HEK293 (cell line): ENCODE results near the gene SPATA31C2.
A peak's percentile ranks its signal among the peaks of the same experiment; 100 is the strongest.

Experiments
- CTCF ChIA-PET: fragments of 350-600 bp; formaldehyde crosslinking; extraction: SDS; loops from one replicate; lab custom pipeline; 2021; ENCODE audit warnings: antibody characterized with exemption; lab: Yijun Ruan, JAX
- POLR2A ChIA-PET: fragments of 300-600 bp; formaldehyde crosslinking; extraction: SDS; loops from one replicate; lab custom pipeline; 2020; ENCODE audit warnings: antibody characterized with exemption, inconsistent platforms; lab: Yijun Ruan, JAX
- H3K27ac ChIP-seq: fragments of 200-500 bp; sonication (Bioruptor generic); 2 replicates; pipeline ENCODE4 v1.5.1; 2014; ENCODE audit warnings: low read depth, low read length, control low read depth, inconsistent platforms; ENCODE audit errors: extremely low read depth
- H3K36me3 ChIP-seq, 2 experiments: fragments of 200-500 bp in 1 of 2; sonication (Bioruptor generic) in 1 of 2; 1 replicate in 1 of 2; 2 replicates in 1 of 2; pipeline ENCODE4 v1.5.1; 2014 to 2017; ENCODE audit warnings: inconsistent platforms in 2 of 2, low read length in 2 of 2; ENCODE audit not compliant: control insufficient read depth in 2 of 2, insufficient read depth in 1 of 2
- H3K4me1 ChIP-seq: fragments of 200-500 bp; sonication (Bioruptor generic); 2 replicates; pipeline ENCODE4 v1.5.1; 2014; ENCODE audit warnings: mild to moderate bottlenecking, low read length, inconsistent platforms; ENCODE audit not compliant: control insufficient read depth, insufficient read depth
- H3K4me3 ChIP-seq: 2 replicates; pipeline ENCODE4 v1.5.1; 2011; ENCODE audit warnings: low read depth, mild to moderate bottlenecking, control low read depth, low read length, moderate library complexity
- H3K9me3 ChIP-seq: fragments of 200-500 bp; sonication (Bioruptor generic); 2 replicates; pipeline ENCODE4 v1.5.1; 2014; ENCODE audit warnings: low read depth, low read length, inconsistent platforms; ENCODE audit not compliant: control insufficient read depth, insufficient read depth
- GFI1B ChIP-seq: fragments of 450-650 bp; formaldehyde crosslinking; IDR thresholded peaks from 2 replicates; pipeline ENCODE4 v1.5.1; 2016; ENCODE audit warnings: missing biosample characterization, missing genetic modification characterization
- GLIS1 ChIP-seq: fragments of 450-650 bp; formaldehyde crosslinking; IDR thresholded peaks from 2 replicates; pipeline ENCODE4 v1.5.1; 2016; ENCODE audit warnings: missing biosample characterization, missing genetic modification characterization
- YY1 ChIP-seq: fragments of 450-650 bp; formaldehyde crosslinking; IDR thresholded peaks from 2 replicates; pipeline ENCODE4 v1.5.1; 2018; ENCODE audit warnings: missing biosample characterization, missing genetic modification characterization
- ZBTB26 ChIP-seq: fragments of 450-650 bp; formaldehyde crosslinking; optimal IDR thresholded peaks from 2 replicates; pipeline ENCODE3; 2016; ENCODE audit warnings: missing biosample characterization, mild to moderate bottlenecking, missing genetic modification characterization
- ZEB2 ChIP-seq: fragments of 450-650 bp; formaldehyde crosslinking; IDR thresholded peaks from 2 replicates; pipeline ENCODE4 v1.5.1; 2016; ENCODE audit warnings: missing biosample characterization, missing genetic modification characterization
- ZIC2 ChIP-seq: fragments of 450-650 bp; formaldehyde crosslinking; IDR thresholded peaks from 2 replicates; pipeline ENCODE4 v1.5.1; 2016; ENCODE audit warnings: missing biosample characterization, missing genetic modification characterization
- ZNF138 ChIP-seq: fragments of 450-650 bp; formaldehyde crosslinking; IDR thresholded peaks from 2 replicates; pipeline ENCODE4 v1.5.1; 2016; ENCODE audit warnings: missing biosample characterization, missing genetic modification characterization, borderline replicate concordance
- ZNF16 ChIP-seq: fragments of 450-650 bp; formaldehyde crosslinking; IDR thresholded peaks from 2 replicates; pipeline ENCODE4 v1.5.1; 2016; ENCODE audit warnings: low read depth, missing biosample characterization, missing genetic modification characterization
- ZNF184 ChIP-seq: fragments of 450-650 bp; IDR thresholded peaks from 2 replicates; pipeline ENCODE4 v1.5.1; 2018; ENCODE audit warnings: missing biosample characterization, mild to moderate bottlenecking, missing genetic modification characterization
- ZNF292 ChIP-seq: fragments of 450-650 bp; formaldehyde crosslinking; IDR thresholded peaks from 2 replicates; pipeline ENCODE4 v1.5.1; 2016; ENCODE audit warnings: low read depth, missing biosample characterization, missing genetic modification characterization, borderline replicate concordance
- ZNF341 ChIP-seq: fragments of 450-650 bp; formaldehyde crosslinking; IDR thresholded peaks from 2 replicates; pipeline ENCODE4; 2016; ENCODE audit warnings: low read depth, missing biosample characterization, missing genetic modification characterization
- ZNF501 ChIP-seq: fragments of 450-650 bp; formaldehyde crosslinking; IDR thresholded peaks from 2 replicates; pipeline ENCODE4 v1.5.1; 2016; ENCODE audit warnings: missing biosample characterization, missing genetic modification characterization
- ZNF585B ChIP-seq: fragments of 450-650 bp; formaldehyde crosslinking; IDR thresholded peaks from 2 replicates; pipeline ENCODE4 v1.5.1; 2016; ENCODE audit warnings: missing biosample characterization, missing genetic modification characterization
- ZNF610 ChIP-seq: fragments of 450-650 bp; formaldehyde crosslinking; IDR thresholded peaks from 2 replicates; pipeline ENCODE4 v1.5.1; 2016; ENCODE audit warnings: missing biosample characterization, missing genetic modification characterization, borderline replicate concordance
- ZNF621 ChIP-seq: fragments of 450-650 bp; formaldehyde crosslinking; IDR thresholded peaks from 2 replicates; pipeline ENCODE4 v1.5.1; 2017; ENCODE audit warnings: missing biosample characterization, missing genetic modification characterization
- ZNF654 ChIP-seq: fragments of 450-650 bp; formaldehyde crosslinking; IDR thresholded peaks from 2 replicates; pipeline ENCODE4 v1.5.1; 2016; ENCODE audit warnings: low read depth, missing biosample characterization, missing genetic modification characterization
- ZNF658 ChIP-seq: fragments of 450-650 bp; formaldehyde crosslinking; IDR thresholded peaks from 2 replicates; pipeline ENCODE4; 2016; ENCODE audit warnings: missing biosample characterization, missing genetic modification characterization
- ZSCAN23 ChIP-seq: fragments of 450-650 bp; formaldehyde crosslinking; IDR thresholded peaks from 2 replicates; pipeline ENCODE4 v1.5.1; 2016; ENCODE audit warnings: missing biosample characterization, missing genetic modification characterization
- TF ChIP-seq, protein P1 (sequence below): fragments of 450-650 bp; formaldehyde crosslinking; IDR thresholded peaks from 2 replicates; pipeline ENCODE4 v1.5.1; 2016; ENCODE audit warnings: missing biosample characterization, missing genetic modification characterization
- TF ChIP-seq, protein P2 (sequence below): fragments of 450-650 bp; formaldehyde crosslinking; IDR thresholded peaks from 2 replicates; pipeline ENCODE4 v1.5.1; 2016; ENCODE audit warnings: missing biosample characterization, missing genetic modification characterization
- TF ChIP-seq, protein P3 (sequence below): fragments of 450-650 bp; formaldehyde crosslinking; IDR thresholded peaks from 2 replicates; pipeline ENCODE4 v1.5.1; 2016; ENCODE audit warnings: missing biosample characterization, missing genetic modification characterization
- TF ChIP-seq, protein P4 (sequence below): fragments of 450-650 bp; formaldehyde crosslinking; IDR thresholded peaks from 2 replicates; pipeline ENCODE4 v1.5.1; 2017; ENCODE audit warnings: missing biosample characterization, missing genetic modification characterization

The SPATA31C2 gene

DNA sequence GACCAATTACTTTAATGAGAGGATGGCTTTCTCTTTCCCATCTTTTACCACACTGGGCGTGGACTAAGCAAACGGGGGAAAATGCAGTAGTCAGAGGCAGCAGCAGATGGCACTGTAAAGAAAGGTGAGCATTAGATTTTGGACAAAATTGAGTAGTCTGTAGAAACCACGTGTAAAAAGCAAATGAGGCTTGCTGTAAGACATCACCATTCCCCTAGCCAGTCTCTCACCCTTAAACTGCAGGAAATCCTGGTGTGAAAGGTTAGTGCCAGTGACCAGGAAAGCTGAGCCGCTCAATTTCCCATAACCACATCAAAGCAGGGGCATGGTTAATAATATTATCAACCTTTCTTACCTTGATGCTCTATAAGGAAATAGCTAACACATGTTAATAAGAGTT, 31.8 kb downstream of the SPATA31C2 start:
- Histone ChIP-seq H3K4me1 (no peaks in the 10 kb centered on the region), H3K9me3 (no peaks in the 10 kb centered on the region), H3K4me3 (no peak overlapping the region), H3K36me3 (no peaks in the 10 kb centered on the region)
- CTCF ChIA-PET = interaction anchor here (0.7 to 1.0 kb wide), 5 partner anchors 9 to 473 kb away, joined by 3 to 6 read pairs (median 3); no protein-coding TSS in a partner anchor
- TF ChIP-seq ZNF16 (tag by site-specific recombination) (no peak), ZNF654 (tag by site-specific recombination) (peak; percentile 22; the same call in 1 of the 2 replicates)
- TF ChIP-seq, all 188 proteins: peak for 1
- H3K27ac ChIP-seq = no peak overlapping the region
- POLR2A ChIA-PET = no interaction called here

GRCh38 chr9:88092797-88093331, 45.4 kb downstream of the SPATA31C2 start:
- Histone ChIP-seq H3K4me3 (no peak overlapping the region), H3K4me1 (0 out of 2 replicates have a peak, but pooled peaks cover 2% of the 10 kb centered on the region), H3K9me3 (no peaks in the 10 kb centered on the region), H3K36me3 (no peaks in the 10 kb centered on the region), H3K27ac (no peak overlapping the region)
- POLR2A ChIA-PET = no interaction called here
- TF ChIP-seq, protein P1, sequence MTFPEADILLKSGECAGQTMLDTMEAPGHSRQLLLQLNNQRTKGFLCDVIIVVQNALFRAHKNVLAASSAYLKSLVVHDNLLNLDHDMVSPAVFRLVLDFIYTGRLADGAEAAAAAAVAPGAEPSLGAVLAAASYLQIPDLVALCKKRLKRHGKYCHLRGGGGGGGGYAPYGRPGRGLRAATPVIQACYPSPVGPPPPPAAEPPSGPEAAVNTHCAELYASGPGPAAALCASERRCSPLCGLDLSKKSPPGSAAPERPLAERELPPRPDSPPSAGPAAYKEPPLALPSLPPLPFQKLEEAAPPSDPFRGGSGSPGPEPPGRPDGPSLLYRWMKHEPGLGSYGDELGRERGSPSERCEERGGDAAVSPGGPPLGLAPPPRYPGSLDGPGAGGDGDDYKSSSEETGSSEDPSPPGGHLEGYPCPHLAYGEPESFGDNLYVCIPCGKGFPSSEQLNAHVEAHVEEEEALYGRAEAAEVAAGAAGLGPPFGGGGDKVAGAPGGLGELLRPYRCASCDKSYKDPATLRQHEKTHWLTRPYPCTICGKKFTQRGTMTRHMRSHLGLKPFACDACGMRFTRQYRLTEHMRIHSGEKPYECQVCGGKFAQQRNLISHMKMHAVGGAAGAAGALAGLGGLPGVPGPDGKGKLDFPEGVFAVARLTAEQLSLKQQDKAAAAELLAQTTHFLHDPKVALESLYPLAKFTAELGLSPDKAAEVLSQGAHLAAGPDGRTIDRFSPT (tag by site-specific recombination) = no peak
- TF ChIP-seq ZNF501 (tag by site-specific recombination) (no peak), ZNF621 (tag by site-specific recombination) (no peak), ZSCAN23 (no peak), ZNF585B (tag by site-specific recombination) (no peak), ZNF658 (tag by site-specific recombination) (no peak), YY1 (no peak)
- TF ChIP-seq, protein P2, sequence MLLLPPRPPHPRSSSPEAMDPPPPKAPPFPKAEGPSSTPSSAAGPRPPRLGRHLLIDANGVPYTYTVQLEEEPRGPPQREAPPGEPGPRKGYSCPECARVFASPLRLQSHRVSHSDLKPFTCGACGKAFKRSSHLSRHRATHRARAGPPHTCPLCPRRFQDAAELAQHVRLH = no peak
- TF ChIP-seq, protein P3, sequence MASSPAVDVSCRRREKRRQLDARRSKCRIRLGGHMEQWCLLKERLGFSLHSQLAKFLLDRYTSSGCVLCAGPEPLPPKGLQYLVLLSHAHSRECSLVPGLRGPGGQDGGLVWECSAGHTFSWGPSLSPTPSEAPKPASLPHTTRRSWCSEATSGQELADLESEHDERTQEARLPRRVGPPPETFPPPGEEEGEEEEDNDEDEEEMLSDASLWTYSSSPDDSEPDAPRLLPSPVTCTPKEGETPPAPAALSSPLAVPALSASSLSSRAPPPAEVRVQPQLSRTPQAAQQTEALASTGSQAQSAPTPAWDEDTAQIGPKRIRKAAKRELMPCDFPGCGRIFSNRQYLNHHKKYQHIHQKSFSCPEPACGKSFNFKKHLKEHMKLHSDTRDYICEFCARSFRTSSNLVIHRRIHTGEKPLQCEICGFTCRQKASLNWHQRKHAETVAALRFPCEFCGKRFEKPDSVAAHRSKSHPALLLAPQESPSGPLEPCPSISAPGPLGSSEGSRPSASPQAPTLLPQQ (tag by site-specific recombination) = no peak
- CTCF ChIA-PET = interaction anchor here (1.2 kb wide), 1 partner anchor 16 kb away, joined by 4 read pairs; no protein-coding TSS in a partner anchor

DNA sequence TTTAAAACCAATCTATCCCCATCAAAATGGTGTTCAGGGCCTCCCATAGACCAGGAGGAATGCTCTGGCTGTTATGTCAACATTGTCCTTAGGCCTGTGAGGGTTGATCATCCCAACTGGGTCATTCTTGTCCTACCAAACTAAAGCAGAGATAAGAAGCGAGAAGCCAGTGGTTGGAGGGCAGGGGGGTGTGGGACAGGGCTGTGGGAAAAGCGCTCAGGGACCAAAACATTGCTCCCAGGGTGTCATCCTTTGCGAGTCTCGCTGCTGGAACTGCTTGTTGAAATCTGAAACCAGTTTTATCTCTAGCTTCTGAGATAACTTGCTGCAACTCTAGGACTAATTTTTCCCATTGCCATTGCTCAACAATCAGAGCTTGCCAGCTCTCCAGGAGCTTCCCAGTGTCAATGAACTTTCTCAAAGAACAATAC, 48.1 kb downstream of the SPATA31C2 start:
- POLR2A ChIA-PET = interaction anchor here (5.0 kb wide), 1 partner anchor 13 kb away, joined by 39 read pairs; no protein-coding TSS in a partner anchor
- CTCF ChIA-PET = interaction anchor here (0.6 to 1.5 kb wide), 4 partner anchors 14 to 658 kb away, joined by 3 to 4 read pairs (median 3); no protein-coding TSS in a partner anchor
- H3K9me3 ChIP-seq = no peaks in the 10 kb centered on the region
- H3K4me1 ChIP-seq = 0 out of 2 replicates have a peak, but pooled peaks cover 2% of the 10 kb centered on the region
- no peaks in the 10 kb centered on the region for H3K36me3 ChIP-seq
- peak overlapping the region; percentile 13; the same call in 1 of the 2 replicates for H3K27ac ChIP-seq
- H3K4me3 ChIP-seq = no peak overlapping the region
- TF ChIP-seq ZNF341 (peak; percentile 95), ZBTB26 (tag by site-specific recombination) (no peak), ZNF501 (tag by site-specific recombination) (0 out of 2 replicates have a peak, but pooled peaks have one; percentile 31), ZNF138 (tag by site-specific recombination) (no peak), ZNF184 (tag by site-specific recombination) (peak; percentile 65; the same call in 1 of the 2 replicates), ZNF610 (tag by site-specific recombination) (peak; percentile 61; the same call in 1 of the 2 replicates), ZEB2 (tag by site-specific recombination) (peak; percentile 33; the same call in 1 of the 2 replicates), ZIC2 (tag by site-specific recombination) (peak; percentile 57; the same call in 1 of the 2 replicates), GLIS1 (tag by site-specific recombination) (peak; percentile 93), GFI1B (no peak), ZNF292 (tag by site-specific recombination) (no peak)
- TF ChIP-seq, protein P4, sequence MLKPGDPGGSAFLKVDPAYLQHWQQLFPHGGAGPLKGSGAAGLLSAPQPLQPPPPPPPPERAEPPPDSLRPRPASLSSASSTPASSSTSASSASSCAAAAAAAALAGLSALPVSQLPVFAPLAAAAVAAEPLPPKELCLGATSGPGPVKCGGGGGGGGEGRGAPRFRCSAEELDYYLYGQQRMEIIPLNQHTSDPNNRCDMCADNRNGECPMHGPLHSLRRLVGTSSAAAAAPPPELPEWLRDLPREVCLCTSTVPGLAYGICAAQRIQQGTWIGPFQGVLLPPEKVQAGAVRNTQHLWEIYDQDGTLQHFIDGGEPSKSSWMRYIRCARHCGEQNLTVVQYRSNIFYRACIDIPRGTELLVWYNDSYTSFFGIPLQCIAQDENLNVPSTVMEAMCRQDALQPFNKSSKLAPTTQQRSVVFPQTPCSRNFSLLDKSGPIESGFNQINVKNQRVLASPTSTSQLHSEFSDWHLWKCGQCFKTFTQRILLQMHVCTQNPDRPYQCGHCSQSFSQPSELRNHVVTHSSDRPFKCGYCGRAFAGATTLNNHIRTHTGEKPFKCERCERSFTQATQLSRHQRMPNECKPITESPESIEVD (tag by site-specific recombination) = 0 out of 2 replicates have a peak, but pooled peaks have one; percentile 30
- TF ChIP-seq, protein P3 (tag by site-specific recombination) = peak; percentile 34
